COR-L47 (cell line): ENCODE results near the gene MEX3C.

ENCODE experiments used
- DNase-seq: peaks from one replicate; lab custom pipeline; 2025; lab: John Stamatoyannopoulos, UW

Gene MEX3C

DNA sequence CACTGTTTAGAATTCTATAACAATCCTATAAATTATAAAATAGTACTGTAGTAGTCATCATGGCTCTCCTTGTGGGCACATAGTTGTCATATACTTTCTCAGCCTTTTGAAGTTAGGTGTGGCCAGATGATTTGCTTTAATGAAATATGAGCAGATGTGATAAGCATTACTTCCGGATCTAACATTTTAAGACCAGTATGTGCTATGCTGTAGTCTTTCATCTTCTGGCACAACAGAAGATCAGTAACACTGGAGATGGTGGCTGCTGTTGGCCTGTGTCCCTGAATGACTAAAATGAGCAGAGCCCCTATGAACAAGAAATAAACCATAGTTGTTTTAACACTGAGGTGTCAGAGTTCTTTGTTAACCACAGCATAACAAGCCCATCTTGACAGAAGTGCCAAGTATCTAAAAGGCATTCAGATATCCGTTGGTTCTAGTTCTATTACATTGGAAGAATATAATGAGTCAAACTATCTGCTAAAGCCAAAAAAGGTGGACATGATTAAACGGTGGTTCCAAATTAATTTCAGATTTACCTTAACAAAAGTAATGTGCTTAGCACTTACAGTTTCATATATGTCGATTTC lies 6.3 kb downstream of the MEX3C start:
- DNase-seq: no peak

GRCh38 chr18:51190000-51190399 lies 7.5 kb downstream of the MEX3C start:
- no peak for DNase-seq

DNA sequence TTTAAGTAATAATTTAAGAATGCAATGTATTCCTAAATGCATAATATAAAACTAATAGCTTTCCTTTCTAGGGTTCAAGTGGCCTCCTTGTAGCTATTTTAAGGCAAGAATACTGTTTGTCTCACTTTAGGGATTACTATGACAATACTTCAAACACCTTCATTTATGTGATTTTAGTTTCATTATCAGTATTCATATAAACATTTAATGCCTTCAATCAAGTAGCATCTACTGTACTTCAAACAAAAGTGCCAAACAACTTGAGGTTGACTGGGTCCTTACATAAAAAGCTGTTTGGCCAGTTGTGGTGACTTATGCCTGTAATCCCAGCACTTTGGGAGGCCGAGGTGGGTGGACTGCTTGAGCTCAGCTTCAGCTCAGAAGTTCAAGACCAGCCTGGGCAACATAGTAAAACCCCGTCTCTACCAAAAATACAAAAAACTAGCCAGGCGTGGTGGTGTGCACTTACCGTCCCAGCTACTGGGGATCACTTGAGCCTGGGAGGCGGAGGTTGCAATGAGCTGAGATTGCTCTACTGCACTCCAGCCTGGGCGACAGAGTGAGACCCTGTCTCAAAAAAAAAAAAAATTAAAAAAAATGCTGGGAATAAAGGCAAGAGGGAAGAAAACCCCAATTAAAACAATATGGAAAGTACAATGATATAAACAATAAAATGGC lies 9.3 kb downstream of the MEX3C start:
- DNase-seq: no peak

GRCh38 chr18:51185075-51185474 lies 12.4 kb downstream of the MEX3C start:
- DNase-seq: no peak

DNA sequence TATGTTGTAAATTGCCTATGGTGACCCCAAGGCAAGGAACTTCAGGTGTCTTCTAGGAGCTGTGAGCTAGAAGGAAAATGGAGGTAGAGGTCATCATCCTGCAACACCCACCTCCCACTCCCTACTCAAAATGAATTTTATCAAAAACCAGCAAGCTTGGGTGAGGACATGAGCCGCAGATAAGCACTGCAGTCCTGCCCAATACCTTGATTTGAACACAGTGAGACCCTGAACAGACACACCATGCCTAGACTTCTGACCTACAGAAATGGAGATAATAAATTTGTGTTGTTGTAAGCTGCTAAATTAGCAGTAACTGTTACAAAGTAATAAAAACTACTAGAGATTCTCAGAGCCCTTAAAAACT lies 13.4 kb downstream of the MEX3C start:
- no peak for DNase-seq

GRCh38 chr18:51183372-51184090 lies 13.9 kb downstream of the MEX3C start:
- DNase-seq: no peak

- no peak for DNase-seq
Measured at GRCh38 chr18:51182824-51183223, 14.7 kb downstream of the MEX3C start.

- DNase-seq: no peak
Measured at GRCh38 chr18:51171625-51172259, 25.7 kb downstream of the MEX3C start.

DNA sequence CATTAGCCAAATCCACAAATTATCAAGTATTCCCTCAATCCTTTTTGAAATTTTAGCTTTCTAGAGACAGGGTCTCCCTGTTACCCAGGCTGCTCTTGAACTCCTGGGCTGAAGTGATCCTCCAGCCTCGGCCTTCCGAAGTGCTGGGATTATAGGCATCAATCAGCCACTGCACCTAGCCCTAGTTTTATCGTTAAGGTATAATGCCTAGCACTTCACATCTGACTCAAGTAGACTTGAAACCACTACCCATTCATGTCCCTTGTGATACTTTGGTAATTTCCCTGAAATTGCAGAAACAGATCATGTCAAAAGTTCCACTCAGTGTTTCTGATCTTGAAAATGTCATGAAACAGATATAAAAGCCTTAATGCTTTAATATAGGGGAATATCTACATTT lies 26.3 kb downstream of the MEX3C start:
- DNase-seq: no peak

- DNase-seq: no peak
Measured at GRCh38 chr18:51170664-51171063, 26.8 kb downstream of the MEX3C start.

DNA sequence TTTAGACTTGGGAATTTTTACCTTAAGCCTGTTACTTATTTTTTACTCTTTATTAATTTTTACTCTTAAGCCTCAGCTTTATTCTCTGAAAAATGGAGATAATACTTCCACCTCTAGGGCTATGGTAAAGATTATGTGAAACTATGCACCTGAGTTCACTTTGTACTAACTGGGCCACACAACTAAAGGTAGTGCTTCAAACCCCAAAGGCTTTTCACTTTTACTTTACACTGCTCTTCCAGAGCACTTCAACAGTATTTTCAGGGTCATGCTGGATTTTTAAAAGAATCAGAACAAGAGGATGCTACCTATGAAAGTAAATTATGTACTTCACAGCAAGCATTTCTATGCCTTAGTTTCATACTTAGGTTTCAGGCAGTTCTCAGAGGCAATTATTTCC lies 27.8 kb downstream of the MEX3C start:
- DNase-seq: no peak

DNA sequence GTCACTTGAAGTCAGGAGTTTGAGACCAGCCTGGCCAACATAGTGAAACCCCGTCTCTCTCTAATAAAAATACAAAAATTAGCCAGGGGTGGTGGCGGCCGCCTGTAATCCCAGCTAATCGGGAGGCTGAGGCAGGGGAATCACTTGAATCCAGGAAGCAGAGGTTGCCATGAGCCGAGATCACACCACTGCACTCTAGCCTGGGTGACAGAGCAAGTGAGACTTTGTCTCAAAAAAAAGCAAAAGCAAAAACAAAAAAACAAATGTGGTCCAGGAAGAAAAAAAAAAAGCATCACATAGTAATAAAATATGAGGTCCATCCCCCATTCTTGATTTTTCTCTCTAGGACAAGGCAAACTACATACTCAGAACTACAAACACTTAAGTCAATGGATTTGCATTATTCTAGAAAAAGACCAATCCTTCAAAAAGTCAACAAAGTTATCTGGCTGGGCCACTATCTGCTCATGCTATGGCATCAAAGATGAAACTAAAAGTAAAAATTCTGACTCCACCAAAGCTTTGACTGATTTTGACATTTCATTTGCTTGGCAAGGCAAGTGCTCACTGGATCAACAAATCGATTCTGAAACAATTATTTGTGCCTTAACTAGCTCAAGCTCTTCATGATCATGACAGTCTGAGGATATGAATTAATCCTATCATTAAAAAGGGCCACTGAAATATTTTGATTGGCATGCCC lies 28.4 kb downstream of the MEX3C start:
- no peak for DNase-seq

- no peak for DNase-seq
Measured at GRCh38 chr18:51168026-51168742, 29.3 kb downstream of the MEX3C start.

- no peak for DNase-seq
Measured at GRCh38 chr18:51165296-51165695, 32.2 kb downstream of the MEX3C start.

- no peak for DNase-seq
Measured at GRCh38 chr18:51164761-51165281, 32.7 kb downstream of the MEX3C start.

GRCh38 chr18:51164342-51164741 lies 33.1 kb downstream of the MEX3C start:
- DNase-seq: no peak

GRCh38 chr18:51163543-51163942 lies 33.9 kb downstream of the MEX3C start:
- no peak for DNase-seq

DNA sequence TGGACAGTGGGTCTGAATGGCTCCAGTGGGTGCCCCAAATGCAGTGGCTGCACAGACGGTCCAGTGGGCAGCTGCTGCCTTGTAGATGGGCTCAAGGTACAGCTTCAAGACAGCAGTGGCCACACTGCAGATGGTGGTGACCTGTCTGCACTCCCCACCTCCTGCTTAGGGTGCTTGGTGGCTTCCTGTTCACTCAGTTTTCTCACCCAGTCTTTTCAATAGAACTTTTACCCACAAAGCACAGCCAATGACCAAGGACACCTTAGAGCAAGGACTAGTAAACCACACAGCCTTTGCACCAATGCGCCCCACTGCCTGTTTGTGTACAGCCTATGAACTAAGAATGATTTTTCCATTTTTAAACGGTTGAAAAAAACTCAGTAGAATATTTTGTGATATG lies 34.9 kb downstream of the MEX3C start:
- DNase-seq: no peak

- DNase-seq: no peak
Measured at GRCh38 chr18:51160646-51161045, 36.8 kb downstream of the MEX3C start.

- DNase-seq: no peak
Measured at GRCh38 chr18:51157215-51157614, 40.3 kb downstream of the MEX3C start.

DNA sequence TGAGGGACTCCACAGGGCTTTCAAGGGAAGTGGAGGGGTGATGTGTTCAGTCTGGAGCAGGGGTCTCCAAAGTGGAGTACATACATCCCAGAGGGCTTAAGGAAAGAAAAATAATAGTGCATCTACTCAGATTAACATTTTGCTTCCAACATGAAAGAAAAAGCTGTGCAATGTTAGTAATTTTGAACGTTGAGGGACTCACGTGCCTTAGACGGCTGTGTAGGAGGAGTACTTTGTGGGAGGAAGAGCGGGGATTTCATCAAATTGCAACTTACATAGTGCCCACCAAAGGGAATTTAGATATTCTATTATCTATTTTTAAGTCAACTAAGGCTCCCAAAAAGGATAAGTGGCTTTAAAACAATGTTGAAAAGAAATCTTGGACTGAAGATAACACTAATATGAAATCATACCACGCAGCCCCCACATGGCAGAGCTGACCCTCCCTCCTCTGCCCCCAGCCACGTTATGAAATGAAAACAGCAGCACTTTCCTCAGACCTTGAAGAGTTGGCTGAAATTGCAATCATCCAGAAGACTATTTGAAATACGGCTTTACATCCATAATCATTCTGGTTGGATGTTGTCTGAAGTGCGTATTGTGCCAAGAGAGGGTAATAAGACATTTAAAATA lies 42.9 kb downstream of the MEX3C start:
- DNase-seq: no peak
